Endothelial cell of umbilical vein (primary cell): ENCODE measurements around the gene PROSER1.

ENCODE experiments used
- EZH2 ChIP-seq: IDR thresholded peaks from 2 replicates; pipeline ENCODE4 v1.6.1; 2012; ENCODE audit warnings: borderline replicate concordance, low read depth, mild to moderate bottlenecking, moderate library complexity, low read length, inconsistent platforms; ENCODE audit not compliant: severe bottlenecking
- FOS ChIP-seq: IDR thresholded peaks from 2 replicates; pipeline ENCODE4 v1.6.1; 2011; ENCODE audit warnings: mild to moderate bottlenecking, low read length, moderate library complexity, borderline replicate concordance; ENCODE audit not compliant: insufficient read depth
- JUN ChIP-seq: IDR thresholded peaks from 2 replicates; pipeline ENCODE4 v1.6.1; 2011; ENCODE audit warnings: borderline replicate concordance, low read depth; ENCODE audit not compliant: insufficient read length, insufficient read depth
- MYC ChIP-seq: IDR thresholded peaks from one replicate; pipeline ENCODE4 v1.6.1; 2011; ENCODE audit warnings: mild to moderate bottlenecking, low read depth, low read length
- POLR2A ChIP-seq: IDR thresholded peaks from 2 replicates; pipeline ENCODE4 v1.6.1; 2012; ENCODE audit warnings: low read depth, mild to moderate bottlenecking, control low read depth, low read length
- POLR2AphosphoS5 ChIP-seq: IDR thresholded peaks from 2 replicates; pipeline ENCODE4 v1.6.1; 2012; ENCODE audit warnings: low read depth, mild to moderate bottlenecking, control low read depth, low read length, moderate library complexity; ENCODE audit not compliant: insufficient read depth
- TF ChIP-seq, protein P1 (sequence below), 2 donors: IDR thresholded peaks; 1 replicate in 1 of 2; 2 replicates in 1 of 2; pipeline ENCODE4 v1.5.1; 2011; ENCODE audit warnings: low read length in 2 of 2, mild to moderate bottlenecking in 2 of 2, moderate library complexity in 2 of 2, control low read depth in 1 of 2, inconsistent platforms in 1 of 2, low read depth in 1 of 2; ENCODE audit not compliant: insufficient read depth in 1 of 2; ENCODE audit errors: extremely low read depth in 1 of 2
- TF ChIP-seq, protein P2 (sequence below): IDR thresholded peaks from 2 replicates; pipeline ENCODE4 v1.6.1; 2011; ENCODE audit not compliant: insufficient read depth, insufficient read length

DNA sequence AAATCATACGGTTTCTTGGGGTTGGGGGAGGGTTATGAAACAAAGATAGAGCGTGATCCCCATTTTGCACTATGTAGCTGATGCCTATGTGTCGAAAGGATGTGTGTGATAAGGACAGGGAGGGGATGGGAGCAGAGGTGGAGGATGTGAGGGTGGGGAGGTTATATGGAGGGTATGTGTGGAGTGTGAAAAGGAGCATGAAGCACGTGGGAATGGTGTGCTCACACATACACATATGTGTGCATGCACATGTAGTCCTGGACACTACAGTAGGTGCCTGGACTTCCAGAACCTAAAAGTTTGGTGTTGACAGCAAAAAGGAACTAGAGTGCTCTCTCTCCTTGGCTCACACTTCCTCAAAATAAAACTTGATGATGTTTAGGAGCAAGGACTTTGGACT lies 72.6 kb downstream of the PROSER1 start:
- TF ChIP-seq, protein P1, sequence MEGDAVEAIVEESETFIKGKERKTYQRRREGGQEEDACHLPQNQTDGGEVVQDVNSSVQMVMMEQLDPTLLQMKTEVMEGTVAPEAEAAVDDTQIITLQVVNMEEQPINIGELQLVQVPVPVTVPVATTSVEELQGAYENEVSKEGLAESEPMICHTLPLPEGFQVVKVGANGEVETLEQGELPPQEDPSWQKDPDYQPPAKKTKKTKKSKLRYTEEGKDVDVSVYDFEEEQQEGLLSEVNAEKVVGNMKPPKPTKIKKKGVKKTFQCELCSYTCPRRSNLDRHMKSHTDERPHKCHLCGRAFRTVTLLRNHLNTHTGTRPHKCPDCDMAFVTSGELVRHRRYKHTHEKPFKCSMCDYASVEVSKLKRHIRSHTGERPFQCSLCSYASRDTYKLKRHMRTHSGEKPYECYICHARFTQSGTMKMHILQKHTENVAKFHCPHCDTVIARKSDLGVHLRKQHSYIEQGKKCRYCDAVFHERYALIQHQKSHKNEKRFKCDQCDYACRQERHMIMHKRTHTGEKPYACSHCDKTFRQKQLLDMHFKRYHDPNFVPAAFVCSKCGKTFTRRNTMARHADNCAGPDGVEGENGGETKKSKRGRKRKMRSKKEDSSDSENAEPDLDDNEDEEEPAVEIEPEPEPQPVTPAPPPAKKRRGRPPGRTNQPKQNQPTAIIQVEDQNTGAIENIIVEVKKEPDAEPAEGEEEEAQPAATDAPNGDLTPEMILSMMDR (IDR thresholded peaks at IDR 0.05; ENCODE audit: extremely low read depth in 1 of 2, insufficient read depth in 1 of 2, low read depth in 1 of 2, low read length in 2 of 2) = no peak
- TF ChIP-seq POLR2AphosphoS5 (no peak), MYC (no peak), EZH2 (no peak), POLR2A (no peak), FOS (no peak), JUN (no peak)
- TF ChIP-seq, protein P2, sequence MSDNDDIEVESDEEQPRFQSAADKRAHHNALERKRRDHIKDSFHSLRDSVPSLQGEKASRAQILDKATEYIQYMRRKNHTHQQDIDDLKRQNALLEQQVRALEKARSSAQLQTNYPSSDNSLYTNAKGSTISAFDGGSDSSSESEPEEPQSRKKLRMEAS = no peak
